Stimulated activated CD8-positive, alpha-beta memory T cell treated with anti-CD3 and anti-CD28 coated beads, Interleukin-15, amount 100 ng/mL, for 1 hour (primary cell): ENCODE measurements around the gene CD300E.
"Not testable (repeated sequence)": the region's sequence is repeated elsewhere in the genome, so short reads cannot be mapped to it uniquely, and the experiment has no call there.

ENCODE experiments used
- DNase-seq: peaks from one replicate; pipeline ENCODE4 v3.0.0-alpha.2; 2020; ENCODE audit warnings: low read depth

The CD300E gene

DNA sequence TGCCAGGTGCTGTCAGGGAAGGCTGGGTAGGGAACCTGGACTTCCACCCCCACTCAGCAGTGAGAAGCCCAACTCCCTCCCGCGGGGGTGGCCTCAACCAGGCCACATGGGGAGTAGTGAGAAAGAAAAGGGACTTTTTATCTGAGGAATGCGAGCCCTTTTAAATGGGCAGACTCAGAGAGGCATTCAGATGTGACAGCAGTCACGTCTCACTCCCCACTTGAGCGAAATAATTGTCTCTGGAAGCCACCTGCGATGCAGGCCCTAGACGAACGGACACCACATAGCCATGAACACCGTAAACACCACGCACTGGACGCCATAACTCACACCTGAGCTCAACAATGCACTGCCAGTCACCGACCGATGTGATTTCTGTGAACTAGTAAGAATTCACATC, 11.9 kb upstream of the CD300E start:
- no peak for DNase-seq

DNA sequence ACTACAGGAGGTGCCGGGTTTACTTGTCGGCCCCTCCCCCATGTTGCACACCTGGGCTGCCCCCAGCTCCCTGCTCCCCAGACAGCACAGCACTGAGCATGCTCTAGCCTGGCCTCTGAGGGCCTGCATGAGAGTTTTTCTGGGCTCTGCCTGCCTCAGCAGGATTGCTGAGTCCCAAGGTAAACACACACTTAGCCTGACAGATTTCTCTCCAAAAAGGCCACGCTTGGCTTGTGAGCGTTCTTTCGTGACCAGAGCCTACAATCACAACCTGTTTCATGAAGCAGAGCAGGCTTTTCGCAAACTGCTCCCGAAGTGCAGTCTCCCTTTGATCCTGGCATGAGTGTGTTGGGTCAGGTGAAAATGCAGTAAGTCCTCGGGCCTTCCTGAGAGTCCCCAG, 9.8 kb upstream of the CD300E start:
- no peak for DNase-seq

DNA sequence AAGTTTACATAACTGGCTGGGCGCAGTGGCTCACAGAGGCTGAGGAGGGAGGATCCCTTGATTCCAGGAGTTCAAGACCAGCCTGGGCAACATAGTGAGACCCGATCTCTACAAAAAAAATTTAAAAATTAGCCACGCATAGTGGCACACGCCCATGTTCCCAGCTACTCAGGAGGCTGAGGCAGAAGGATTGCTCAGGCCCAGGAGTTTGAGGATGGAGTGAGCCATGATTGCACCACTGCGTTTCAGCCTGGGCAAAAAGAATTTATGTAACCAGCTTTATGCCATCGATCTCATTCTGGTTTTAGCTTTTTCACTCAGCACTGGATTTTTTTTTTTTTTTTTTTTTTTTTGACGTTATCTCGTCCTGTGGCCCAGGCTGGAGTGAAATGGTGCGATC, 9.1 kb upstream of the CD300E start:
- no peak for DNase-seq

DNA sequence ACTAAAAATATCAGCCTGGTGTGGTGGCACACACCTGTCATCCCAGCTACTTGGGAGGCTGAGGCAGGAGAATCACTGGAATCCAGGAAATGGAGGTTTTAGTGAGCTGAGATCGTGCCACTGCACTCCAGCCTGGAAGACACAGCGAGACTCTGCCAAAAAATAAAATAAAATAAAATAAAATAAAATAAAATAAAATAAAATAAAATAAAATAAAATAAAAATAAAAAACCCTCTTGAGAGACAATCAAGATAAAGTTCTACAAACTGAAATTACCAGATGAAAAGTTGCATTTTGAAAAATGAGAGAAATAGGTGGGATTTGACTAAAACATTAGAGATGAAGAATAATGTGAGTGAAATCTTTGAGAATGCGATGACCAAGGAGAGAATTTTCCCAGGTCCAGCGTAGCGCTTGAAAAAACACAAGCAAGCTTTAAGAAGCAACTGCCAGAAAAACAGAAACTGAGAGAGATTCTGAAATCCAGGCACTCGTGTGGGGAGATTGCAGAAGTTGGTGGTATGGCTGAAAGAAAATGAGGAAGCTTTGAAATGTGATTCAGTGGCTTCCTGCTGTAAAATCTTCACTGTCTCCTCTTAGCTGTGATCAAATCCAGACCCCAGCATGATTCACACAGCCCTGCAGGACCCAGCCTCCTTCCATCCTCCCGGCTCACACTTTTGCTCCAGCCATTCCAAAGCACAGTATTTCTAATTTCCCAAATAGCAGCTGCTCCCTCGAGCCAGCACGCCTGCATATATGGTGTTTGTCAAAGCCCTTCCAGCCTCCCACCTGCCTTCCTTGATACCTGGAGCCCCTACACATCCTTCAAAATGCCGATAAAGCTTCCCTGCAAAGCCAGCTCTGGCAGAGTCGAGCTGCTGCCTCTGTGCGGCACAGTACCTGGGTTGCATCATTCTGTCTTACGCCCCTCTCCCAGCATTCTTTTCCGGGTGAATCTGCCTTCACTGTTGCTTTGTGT, 8.2 kb upstream of the CD300E start:
- no peak for DNase-seq

DNA sequence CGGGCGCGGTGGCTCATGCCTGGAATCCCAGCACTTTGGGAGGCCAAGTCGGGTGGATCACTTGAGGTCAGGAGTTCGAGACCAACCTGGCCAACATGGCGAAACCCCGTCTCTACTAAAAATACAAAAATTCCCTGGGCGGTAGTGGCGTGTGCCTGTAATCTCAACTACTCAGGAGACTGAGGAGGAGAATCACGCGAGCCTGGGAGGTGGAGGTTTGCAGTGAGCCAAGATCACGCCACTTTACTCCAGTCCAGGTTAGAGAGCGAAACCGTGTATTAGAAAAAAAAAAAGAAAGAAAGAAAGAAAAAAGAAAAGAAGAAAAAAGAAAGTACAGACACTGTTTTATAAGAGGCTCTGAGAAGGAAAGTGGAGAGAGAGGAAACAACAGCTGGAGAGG, 6.7 kb upstream of the CD300E start:
- DNase-seq: not testable (repeated sequence)

DNA sequence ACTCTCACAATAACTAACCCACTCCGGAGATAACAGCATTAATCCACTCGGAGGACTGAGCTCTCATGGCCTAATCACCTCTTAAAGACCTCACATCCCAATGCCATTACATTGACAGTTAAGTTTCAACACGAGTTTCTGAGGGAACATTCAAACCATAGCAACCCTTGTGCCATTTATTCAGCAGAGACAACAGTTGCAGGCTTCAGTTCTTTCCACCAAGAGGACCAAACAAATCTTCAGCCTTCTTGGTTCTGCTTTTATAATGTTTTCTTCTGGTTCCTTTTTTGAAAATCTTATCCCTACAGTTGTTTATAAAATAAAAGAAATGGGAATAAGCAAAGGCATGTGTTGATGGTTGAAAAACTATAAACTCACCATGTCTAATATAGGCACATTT, 2.1 kb upstream of the CD300E start:
- no peak for DNase-seq

DNA sequence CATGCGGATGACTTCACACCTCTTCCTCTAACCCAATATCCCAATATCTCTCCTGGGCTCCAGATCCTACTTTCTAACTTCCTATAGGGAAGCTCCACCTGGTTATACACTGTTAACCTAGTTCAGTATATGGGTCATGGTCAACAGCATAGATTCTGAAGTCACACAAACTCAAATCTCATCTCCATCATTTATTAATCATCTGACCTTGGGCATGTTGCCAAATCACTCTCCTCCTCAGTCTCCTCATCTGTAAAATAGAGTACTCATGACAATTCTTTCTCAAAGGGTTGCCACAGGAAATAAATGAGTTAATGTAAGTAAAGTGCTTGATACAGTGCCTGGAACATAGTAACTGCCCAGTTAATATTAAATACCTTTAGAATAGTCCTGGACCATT, 593 bp upstream of the CD300E start:
- DNase-seq: no peak

DNA sequence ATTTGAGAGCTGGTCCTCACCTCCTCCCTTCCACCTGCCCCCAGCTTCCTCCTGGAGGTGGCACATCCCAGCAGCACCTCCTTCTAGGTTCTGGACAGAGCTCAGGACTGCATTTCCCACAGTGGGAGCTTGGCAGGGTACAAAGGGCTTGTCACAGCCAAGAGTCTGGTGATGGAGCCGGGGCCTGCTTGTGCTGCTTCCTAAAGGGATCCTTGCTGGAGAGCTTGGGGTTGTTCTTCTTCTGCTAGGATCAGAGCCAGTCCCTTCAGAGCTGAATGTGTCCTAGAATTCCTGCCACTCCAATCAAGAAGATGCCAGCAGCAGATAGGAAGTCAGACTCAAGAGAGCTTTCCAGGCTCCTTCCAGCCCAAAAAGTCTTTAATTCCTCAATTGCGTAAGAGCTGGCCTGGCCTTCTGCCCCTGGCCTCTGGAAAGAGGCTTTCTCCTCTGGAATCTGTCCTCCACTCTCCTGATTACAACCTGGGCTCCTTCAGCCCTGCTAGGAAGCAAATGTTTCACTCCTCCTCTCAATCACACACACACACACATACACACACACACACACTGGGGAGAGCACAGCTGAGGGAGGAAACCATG, 4.4 kb downstream of the CD300E start:
- no peak for DNase-seq

DNA sequence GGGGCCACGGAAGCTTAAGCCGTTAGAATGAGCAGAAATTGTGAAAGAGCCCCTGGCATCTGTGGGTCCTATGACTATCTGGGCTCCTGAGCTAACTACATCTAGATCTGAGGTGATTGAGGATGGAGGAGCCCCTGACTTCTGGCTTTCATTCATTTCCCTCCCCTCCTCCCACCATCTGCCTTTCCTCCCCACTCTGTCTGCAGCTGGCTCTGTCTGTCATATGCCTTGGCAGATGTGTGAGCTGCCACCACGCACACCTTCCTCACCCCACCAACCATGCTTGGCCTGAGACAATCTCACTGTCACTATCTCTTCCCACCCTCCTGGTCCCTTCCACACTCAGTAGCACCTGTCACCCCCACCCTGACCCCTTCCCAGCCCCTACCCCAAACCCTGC, 5.1 kb downstream of the CD300E start:
- no peak for DNase-seq

DNA sequence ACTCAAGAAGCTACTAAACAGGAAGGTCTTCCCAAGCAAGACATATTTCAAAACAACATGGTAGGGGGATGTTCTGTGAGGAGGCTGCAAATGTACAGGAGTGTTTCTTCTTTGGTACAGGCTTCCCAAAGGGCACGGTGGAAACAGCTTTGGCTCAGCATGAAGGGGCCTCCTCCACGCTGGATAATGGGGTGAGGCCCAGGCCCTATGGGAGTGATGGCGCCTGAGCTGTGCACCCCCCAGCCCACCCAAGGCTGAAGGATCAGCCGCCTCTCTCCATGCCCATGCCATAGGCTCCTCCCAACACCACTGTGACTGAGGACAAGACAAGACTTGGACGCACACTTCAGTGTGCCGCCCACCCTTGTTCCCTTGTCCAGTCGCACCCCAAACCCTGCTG, 6.8 kb downstream of the CD300E start:
- no peak for DNase-seq

DNA sequence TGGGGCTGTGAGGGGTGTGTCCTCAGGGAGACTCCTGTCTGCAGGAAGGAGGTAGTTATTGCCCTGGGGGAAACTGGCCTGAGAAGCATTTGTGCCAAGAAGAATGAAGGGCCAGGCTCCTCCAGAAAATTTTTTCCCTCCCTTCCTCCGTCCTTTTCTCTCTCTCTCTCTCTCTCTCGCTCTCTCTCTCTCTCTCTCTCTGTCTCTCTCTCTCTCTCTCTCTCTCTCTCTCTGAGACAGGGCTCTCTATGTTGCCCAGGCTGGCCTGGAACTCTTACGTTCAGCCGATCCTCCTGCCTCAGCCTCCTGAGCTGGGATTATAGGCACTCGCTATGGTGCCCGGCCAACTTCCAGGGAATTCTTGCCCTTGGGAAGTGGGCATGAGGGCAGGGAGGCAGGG, 11.5 kb downstream of the CD300E start:
- no peak for DNase-seq

DNA sequence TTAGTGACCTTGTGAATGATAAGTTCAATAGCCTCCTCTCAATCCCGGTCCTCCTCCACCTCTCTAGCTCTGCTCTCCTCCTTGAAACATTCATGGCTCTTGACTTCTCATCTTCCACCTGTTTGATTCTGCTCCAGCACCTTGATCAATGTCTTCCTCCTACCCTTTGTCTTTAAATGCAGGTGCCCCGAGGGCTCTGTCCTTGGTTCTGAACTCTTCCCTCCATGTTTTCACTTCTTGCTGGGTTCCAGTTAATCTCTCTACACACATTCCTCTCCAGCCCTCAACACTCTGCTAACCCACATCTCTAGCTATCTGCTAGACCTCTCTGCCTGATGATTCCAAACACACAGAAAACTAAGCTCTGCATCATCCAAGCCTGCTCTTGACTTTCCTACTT, 13.4 kb downstream of the CD300E start:
- no peak for DNase-seq

DNA sequence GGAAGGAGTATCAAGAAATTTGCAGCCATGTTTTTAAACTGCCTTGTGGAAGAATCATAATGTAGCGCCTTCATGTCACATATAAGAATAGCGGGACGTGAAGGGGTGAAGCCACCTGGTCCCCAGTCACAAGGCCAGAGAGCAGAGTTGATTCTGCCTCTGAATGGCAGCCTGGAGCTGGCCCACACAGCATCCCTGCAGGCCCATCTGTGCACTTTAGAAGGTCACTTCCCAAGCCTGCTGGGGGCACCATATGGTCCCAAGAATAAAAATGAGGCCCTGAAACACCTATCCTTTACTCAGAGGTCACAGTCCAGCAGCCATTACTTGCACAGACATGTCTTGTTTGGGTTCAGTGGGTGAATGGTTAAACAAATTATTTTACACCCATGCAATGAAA, 15.0 kb downstream of the CD300E start:
- no peak for DNase-seq

DNA sequence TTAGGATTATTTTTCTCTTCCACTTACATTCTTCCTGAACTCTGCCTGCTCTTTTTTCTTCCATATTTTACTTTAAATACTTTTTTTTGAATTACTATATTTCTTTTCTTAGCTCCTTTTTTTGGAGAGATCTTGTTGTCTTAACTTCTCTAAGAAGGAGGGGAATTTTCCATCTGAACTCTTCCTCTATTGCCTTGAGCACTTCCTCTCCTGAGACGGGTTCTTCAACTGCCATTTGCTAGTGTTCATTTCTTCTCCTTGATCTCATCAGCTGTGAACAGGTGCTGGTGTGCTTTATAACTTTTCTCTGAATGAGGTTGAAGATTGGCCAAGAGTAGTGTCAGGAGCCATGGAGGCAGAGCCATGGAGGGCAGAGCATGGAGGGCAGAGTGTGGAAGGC, 16.3 kb downstream of the CD300E start:
- DNase-seq: no peak

DNA sequence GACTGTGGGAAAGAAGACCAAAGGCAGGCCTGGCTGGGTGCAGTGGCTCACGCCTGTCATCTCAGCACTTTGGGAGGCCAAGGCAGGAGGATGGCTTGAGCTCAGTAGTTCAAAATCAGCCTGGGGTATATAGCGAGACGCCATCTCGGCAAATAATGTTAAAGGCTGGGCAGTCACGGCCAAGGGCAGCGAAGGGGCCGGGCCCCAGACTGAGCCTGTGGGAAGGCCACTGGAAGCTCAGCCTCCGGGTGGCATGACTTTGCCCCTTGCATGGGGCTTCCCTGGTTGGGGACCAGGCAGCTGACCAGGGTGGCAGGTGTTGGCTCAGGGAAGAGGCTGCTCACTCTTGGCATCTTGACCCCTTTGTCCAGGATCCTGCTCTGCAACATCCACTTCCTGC, 17.5 kb downstream of the CD300E start:
- no peak for DNase-seq

DNA sequence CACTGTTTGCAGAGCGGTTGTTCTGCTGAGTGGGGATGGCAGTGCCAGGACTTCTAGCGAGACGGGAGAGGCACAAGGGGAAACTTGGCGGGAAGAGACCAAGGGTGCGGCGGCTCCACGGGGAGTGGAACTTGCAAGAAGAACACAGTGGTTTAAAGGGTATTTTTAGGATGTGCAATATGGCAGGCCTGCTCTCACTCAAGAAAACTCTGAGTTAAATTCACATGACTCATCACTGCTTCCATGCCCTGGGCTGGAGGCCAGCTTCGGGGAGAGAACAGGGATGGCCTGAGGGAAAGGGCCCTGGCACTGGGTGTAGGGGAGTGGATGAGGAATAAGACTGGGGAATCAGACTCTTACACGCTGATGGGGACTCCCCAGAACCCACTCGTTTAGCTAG, 18.2 kb downstream of the CD300E start:
- no peak for DNase-seq

DNA sequence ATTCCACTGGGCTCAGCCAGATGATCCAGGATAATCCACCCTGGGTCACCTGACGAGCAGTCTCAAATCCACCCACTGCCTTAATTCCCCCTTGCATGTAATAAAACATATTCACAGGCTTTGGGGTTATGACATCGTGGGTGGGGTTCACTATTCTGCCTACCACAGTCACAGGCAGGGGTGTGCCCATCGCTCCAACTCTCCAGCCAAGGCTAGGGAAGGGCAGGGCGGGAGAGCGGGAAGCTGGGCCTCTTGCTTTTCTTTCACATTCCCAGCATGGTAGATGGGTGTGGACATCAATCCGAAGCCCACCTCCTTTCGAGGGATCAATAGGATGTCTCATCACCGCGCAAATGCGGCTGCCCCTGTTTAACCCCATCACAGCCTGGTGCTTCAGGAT, 18.8 kb downstream of the CD300E start:
- DNase-seq: no peak

DNA sequence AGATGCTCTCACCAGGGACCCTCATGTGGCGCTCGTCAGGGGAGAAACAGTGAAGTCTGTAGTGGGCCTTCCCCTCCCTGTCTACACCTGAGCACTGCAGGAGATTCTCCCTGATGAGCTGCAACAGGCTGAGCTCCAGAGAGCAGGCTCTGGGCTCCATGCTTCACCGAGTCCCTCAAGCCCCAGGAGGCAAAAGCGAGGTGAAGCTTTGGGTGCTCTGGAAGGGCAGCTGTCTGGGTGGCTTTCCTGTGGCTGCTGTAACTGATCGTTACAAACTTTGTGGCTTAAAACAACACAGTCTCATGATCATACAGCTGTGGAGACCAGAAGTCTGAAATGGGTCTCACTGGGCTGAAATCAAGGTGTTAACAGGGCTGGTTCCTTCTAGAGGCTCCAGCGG, 19.3 kb downstream of the CD300E start:
- DNase-seq: no peak

DNA sequence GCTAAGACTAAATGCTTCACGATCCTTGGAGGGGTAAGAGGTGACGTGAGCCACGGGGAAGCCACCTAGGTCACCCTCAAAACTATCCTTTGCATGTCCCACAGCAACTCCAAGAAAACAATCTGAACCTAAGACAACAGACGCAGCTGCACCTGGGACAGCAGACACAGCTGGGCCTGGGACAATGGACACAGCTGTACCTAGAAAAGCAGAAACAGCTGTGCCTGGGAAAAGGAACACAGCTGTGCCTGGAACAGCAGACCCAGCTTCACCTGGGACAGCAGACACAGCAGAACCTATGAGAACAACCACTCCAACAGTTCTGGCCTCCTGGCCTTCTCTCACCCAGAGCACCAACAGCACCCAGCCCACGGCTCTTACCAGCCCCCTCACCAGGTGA, 19.8 kb downstream of the CD300E start:
- no peak for DNase-seq

DNA sequence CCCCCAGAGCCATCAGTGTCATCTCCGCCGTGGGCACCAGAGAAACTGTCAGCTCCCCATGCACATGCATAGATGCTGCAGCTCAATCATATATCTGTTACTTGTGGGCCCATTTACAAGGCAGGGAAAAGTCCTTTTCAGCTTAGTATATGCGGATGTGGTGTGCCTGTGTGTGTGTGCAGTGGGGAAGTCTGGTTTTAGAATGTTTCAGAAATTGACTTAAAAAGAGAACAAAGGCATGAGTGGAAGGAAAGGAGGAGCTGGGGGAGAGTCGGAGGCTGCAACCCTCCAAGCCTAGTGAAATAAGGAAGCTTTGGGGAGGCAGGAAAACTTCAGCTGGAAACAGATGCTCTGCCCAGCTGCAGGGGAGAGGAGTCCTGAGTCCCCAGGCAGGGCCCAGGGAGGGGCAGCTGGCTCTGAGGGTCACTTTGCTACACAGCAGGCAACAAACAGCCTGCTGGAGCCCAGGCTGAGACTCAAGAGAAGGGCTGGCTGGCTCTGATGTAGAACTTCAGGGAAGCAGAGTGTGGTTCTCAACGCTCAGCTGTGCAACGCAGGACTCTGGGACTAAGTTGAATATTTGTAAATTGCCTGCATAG, 20.4 kb downstream of the CD300E start:
- no peak for DNase-seq

DNA sequence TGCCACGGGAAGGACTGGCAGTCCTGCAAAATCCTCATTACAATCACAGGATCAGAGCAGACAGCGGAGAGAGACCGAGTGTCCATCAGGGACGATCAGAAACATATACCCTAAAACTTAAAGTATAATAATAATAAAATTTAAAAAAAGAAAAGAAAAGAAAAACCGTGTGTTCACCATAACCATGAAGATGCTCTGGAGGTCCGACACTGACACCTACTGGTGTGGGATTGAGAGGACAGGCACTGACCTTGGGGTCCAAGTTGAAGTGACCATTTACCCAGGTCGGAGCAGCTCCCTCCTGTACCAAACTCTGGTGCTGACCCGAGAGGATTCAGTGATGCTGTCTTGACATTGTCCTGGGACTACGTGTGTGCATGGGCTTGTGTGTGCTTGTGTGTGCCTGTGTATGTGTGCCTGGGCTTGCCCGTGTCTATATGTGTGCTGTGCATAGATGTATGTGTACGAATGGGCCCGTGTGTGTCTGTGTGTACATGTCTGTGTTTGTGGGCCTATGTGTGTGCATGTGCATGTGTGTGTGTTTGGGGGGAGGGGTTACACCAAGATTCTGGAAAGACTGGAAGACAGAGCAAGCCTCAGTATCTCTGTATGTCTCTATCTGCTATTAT, 21.5 kb downstream of the CD300E start:
- DNase-seq: no peak

DNA sequence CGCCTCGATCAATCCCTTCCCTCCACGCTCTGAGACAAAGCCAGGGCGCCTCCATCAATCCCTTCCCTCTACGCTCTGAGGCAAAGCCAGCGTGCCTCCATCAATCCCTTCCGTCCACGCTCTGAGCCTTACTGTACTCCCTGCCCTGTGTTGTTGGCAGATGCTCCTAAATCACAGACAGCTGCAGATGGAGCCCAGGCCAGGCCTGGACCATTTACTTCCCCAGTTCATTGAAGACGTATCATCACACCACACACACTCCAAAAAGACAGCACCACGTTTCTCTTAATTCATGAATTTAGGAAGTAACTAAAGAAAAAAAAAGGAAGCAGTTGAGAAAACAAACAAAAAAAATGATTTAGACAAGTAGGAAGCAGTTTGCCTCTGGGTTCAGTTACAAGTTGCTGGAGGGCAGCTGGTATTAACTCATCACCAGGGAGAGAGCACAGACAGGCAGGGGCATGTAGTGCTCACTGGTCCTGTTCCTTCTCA, 24.0 kb downstream of the CD300E start:
- no peak for DNase-seq

DNA sequence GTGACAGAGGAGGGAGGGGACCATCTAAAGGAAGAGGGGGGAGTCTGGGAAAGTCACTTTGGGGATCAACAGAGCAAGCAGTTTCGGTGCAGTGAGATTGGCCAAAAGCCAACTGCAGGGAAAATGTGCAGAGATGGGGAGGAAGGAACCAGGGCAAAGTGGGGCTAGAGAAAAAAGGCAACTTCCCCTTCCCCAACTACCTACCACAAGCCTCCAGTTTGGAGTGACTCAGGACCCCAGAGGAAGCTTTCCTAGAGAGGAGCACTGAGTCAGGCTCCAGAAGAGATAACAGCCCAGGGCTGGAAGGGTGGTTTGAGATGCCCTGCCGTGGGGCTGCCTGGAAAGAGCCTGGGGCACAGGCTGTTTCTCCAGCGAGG, 24.5 kb downstream of the CD300E start:
- DNase-seq: no peak
